Measurements from ENCODE around the gene MMP17.

MMP17 gene

GRCh38 chr12:131850856-131851559 is 22.8 kb downstream of the MMP17 start:
- DNase-seq: no peak

- no peak for DNase-seq
These were observed 23.8 kb downstream of the MMP17 start for GRCh38 chr12:131851741-131852550.

- no peak for DNase-seq
These were observed 24.5 kb downstream of the MMP17 start for GRCh38 chr12:131852551-131853299.

- no peak for DNase-seq
These were observed 25.9 kb downstream of the MMP17 start for GRCh38 chr12:131853832-131854797.

- no peak for DNase-seq
These were observed 26.8 kb downstream of the MMP17 start for GRCh38 chr12:131854861-131855476.

- no peak for DNase-seq
These were observed 27.4 kb downstream of the MMP17 start for GRCh38 chr12:131855521-131856142.

GRCh38 chr12:131856366-131857097 is 28.3 kb downstream of the MMP17 start:
- no peak for DNase-seq

- DNase-seq: no peak
These were observed 30.0 kb downstream of the MMP17 start for GRCh38 chr12:131857908-131858850.

- peak; percentile 34 for DNase-seq
These were observed 32.5 kb downstream of the MMP17 start for GRCh38 chr12:131860472-131861260.

GRCh38 chr12:131861261-131862083 is 33.3 kb downstream of the MMP17 start:
- no peak for DNase-seq

- DNase-seq: no peak
These were observed 33.9 kb downstream of the MMP17 start for GRCh38 chr12:131862084-131862441.

- DNase-seq: no peak
These were observed 34.4 kb downstream of the MMP17 start for GRCh38 chr12:131862600-131862993.

- DNase-seq: no peak
These were observed 35.0 kb downstream of the MMP17 start for GRCh38 chr12:131862994-131863710.

GRCh38 chr12:131863711-131864396 is 35.7 kb downstream of the MMP17 start:
- no peak for DNase-seq

GRCh38 chr12:131864469-131864868 is 36.3 kb downstream of the MMP17 start:
- no peak for DNase-seq

- no peak for DNase-seq
These were observed 37.1 kb downstream of the MMP17 start for GRCh38 chr12:131865180-131865875.

Measured in GOT3 (cell line).